Measurements from ENCODE around the gene EHMT1. TPM values are rescaled to one million over a fixed set of nuclear protein-coding genes. Genes with fewer than 3 reads are reported as not detected.

EHMT1 gene
- total RNA-seq, 6 experiments from 2014 or later, result 26.8 to 51.9 (median 36.7) TPM

DNA sequence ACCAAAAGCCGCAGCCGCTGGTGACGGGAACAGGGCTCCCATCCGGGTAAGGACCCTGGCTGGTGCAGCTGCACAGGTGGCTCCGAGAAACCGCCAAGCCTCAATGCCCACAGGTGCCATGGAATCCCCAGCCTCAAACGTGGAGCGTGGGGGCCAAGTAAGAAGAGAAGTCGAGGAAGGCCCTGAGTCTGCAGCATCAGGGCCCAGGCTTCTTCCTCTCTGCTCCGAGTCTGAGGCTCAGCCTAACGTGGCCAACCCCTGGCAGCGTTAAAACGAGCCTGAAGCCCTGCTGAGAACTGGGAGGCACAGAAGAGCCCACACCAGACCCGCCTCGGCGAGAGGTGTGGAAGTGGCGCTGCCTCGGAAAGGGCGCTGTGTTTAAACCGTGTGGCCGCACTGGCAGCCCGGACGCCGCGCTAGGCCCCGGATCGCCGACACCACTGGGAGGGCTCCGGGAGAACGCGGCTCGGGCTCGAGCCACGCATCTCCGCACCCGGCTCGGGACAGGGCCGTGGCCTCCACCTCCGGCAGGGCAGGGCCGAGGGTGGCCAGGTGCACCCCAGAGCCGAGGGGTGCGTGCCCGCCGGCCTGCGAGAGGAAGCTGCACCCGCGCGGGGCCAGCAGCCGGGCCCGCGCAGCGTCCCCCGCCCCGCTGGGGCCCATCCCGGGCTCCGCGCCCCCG lies 29.2 kb upstream of the EHMT1 start:
- intact Hi-C loops (cut with DNase I), result no loop called here
- Histone ChIP-seq H3K36me3 (peaks cover 0 to 14% (median 0%) of the 10 kb centered on the region in 4 donors), H3K27ac (no peak overlapping the region), H3K27me3 (no peaks in the 10 kb centered on the region), H3K9me3 (no peaks in the 10 kb centered on the region), H3K4me3 (peak overlapping the region; percentile 55 to 85 (median 60)), H3K4me1 (peaks cover 0 to 17% (median 6%) of the 10 kb centered on the region in 4 donors)
- TF ChIP-seq, protein P1, sequence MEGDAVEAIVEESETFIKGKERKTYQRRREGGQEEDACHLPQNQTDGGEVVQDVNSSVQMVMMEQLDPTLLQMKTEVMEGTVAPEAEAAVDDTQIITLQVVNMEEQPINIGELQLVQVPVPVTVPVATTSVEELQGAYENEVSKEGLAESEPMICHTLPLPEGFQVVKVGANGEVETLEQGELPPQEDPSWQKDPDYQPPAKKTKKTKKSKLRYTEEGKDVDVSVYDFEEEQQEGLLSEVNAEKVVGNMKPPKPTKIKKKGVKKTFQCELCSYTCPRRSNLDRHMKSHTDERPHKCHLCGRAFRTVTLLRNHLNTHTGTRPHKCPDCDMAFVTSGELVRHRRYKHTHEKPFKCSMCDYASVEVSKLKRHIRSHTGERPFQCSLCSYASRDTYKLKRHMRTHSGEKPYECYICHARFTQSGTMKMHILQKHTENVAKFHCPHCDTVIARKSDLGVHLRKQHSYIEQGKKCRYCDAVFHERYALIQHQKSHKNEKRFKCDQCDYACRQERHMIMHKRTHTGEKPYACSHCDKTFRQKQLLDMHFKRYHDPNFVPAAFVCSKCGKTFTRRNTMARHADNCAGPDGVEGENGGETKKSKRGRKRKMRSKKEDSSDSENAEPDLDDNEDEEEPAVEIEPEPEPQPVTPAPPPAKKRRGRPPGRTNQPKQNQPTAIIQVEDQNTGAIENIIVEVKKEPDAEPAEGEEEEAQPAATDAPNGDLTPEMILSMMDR (IDR thresholded peaks at IDR 0.05), result no peak
- TF ChIP-seq POLR2A (IDR thresholded peaks at IDR 0.05), result no peak
- DNase-seq (no peak), ATAC-seq (peak in 1 of 4 donors; percentile 3)
- WGBS (ENCODE audit: insufficient coverage, low coverage, low lambda C conversion rate, missing lambda C conversion rate), result 58% methylated on average over 8 of the region's 58 CpGs

DNA sequence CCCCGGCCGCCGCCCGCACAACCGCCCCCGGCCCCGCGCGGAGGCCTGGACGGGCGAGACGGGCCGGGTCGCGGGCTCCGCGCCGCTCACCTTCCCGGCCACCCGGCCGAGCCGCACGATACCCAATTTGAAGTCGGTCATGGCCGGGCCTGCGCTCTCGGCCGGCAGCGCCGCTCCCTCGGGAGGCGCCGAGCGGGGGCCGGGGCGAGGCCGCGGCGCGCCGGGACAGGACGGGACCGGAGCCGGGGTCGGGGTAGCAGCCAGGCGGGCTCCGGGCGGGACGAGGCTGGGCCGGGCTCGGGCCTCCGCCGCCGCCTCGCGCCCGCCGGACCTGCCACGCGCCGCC lies 28.7 kb upstream of the EHMT1 start:
- WGBS (ENCODE audit: insufficient coverage, low coverage, low lambda C conversion rate, missing lambda C conversion rate), result no CpG with 5 or more reads among the region's 61 CpGs
- TF ChIP-seq, protein P1 (IDR thresholded peaks at IDR 0.05), result no peak
- TF ChIP-seq POLR2A (IDR thresholded peaks at IDR 0.05), result no peak
- Histone ChIP-seq H3K36me3 (peaks cover 0 to 14% (median 0%) of the 10 kb centered on the region in 4 donors), H3K4me1 (peaks cover 0 to 17% (median 6%) of the 10 kb centered on the region in 4 donors), H3K27me3 (no peaks in the 10 kb centered on the region), H3K4me3 (peak overlapping the region; percentile 55 to 85 (median 60)), H3K27ac (no peak overlapping the region), H3K9me3 (no peaks in the 10 kb centered on the region)
- no peak for DNase-seq
- intact Hi-C loops (cut with DNase I), result no loop called here
- ATAC-seq, result no peak

- DNase-seq, result peak; percentile 90 to 92 (median 92)
- 4% methylated on average over 12 of the region's 113 CpGs for WGBS (ENCODE audit: insufficient coverage, low coverage, low lambda C conversion rate, missing lambda C conversion rate)
- Histone ChIP-seq H3K4me1 (peaks cover 0 to 17% (median 6%) of the 10 kb centered on the region in 4 donors), H3K36me3 (peaks cover 0 to 14% (median 0%) of the 10 kb centered on the region in 4 donors), H3K27me3 (no peaks in the 10 kb centered on the region), H3K9me3 (no peaks in the 10 kb centered on the region), H3K27ac (no peak within 1 kb of the TSS), H3K4me3 (peak within 1 kb of the TSS; percentile 81 to 87 (median 85))
- TF ChIP-seq, protein P1 (IDR thresholded peaks at IDR 0.05), result no peak
- peak; percentile 17 for TF ChIP-seq POLR2A (IDR thresholded peaks at IDR 0.05)
- intact Hi-C loops (cut with DNase I), result no loop called here
- peak; percentile 95 to 98 (median 96) for ATAC-seq
Observed at GRCh38 chr9:137590469-137591383, 28.1 kb upstream of the EHMT1 start, which contains the start of gene ZMYND19. Gene ZMYND19, minus strand, starts transcription at chr9:137590512. Its CDS starts 249 bp downstream, at chr9:137590263.

DNA sequence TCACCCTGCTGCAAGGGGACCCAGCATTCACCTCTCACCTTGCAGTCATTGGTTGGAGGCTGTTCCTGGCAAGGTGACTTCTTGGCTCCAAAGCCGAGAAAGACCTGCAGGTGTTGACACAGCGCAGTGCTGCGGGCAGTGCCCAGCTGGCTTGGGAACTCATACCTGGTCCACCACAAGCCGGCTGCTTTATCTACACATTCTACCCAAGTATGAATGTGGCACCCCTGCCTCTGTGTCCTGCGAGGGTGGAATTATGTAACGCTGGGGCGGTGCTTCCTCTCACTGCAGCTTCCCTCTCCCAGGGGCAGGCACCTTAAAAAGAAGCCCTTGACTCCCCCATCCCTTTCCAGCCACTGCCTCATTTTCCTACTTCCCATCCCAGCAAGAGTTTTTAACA lies 26.0 kb upstream of the EHMT1 start:
- H3K4me1 ChIP-seq, result peaks cover 0 to 17% (median 6%) of the 10 kb centered on the region in 4 donors
- ATAC-seq (peak; percentile 12 to 65 (median 47)), DNase-seq (peak in 2 of 3 donors; percentile 76 to 87)
- no peak for TF ChIP-seq POLR2A (IDR thresholded peaks at IDR 0.05)
- TF ChIP-seq, protein P1 (IDR thresholded peaks at IDR 0.05), result no peak
- peaks cover 0 to 3% (median 0%) of the 10 kb centered on the region in 4 donors for H3K36me3 ChIP-seq
- no peak overlapping the region for H3K4me3 ChIP-seq
- no peak overlapping the region for H3K27ac ChIP-seq
- intact Hi-C loops (cut with DNase I), result no loop called here
- H3K9me3 ChIP-seq, result no peaks in the 10 kb centered on the region
- H3K27me3 ChIP-seq, result no peaks in the 10 kb centered on the region
- WGBS (ENCODE audit: insufficient coverage, low coverage, low lambda C conversion rate, missing lambda C conversion rate), result no CpG with 5 or more reads among the region's 7 CpGs

Measured in right lobe of liver (tissue), 6 donors.